ENCODE data around the gene EIF3A.
"Not testable (repeated sequence)": the region's sequence is repeated elsewhere in the genome, so short reads cannot be mapped to it uniquely, and the experiment has no call there.

The EIF3A gene

GRCh38 chr10:119098576-119098975 is 18.0 kb upstream of the EIF3A start:
- no peak for DNase-seq

GRCh38 chr10:119096641-119097415 is 16.2 kb upstream of the EIF3A start:
- DNase-seq: not testable (repeated sequence)

GRCh38 chr10:119095640-119096039 is 15.0 kb upstream of the EIF3A start:
- no peak for DNase-seq

- no peak for DNase-seq
Observed at GRCh38 chr10:119090968-119091367, 10.4 kb upstream of the EIF3A start.

GRCh38 chr10:119090026-119090795 is 9.6 kb upstream of the EIF3A start:
- peak; percentile 23 to 58 for DNase-seq

GRCh38 chr10:119087271-119087882 is 6.8 kb upstream of the EIF3A start:
- DNase-seq: no peak

GRCh38 chr10:119084896-119085295 is 4.3 kb upstream of the EIF3A start:
- DNase-seq: no peak

- peak; percentile 70 to 76 for DNase-seq
Observed at GRCh38 chr10:119079599-119080520, 757 bp downstream of the EIF3A start.

GRCh38 chr10:119078422-119079179 is 2.0 kb downstream of the EIF3A start:
- no peak for DNase-seq

- no peak for DNase-seq
Observed at GRCh38 chr10:119073584-119073983, 7.0 kb downstream of the EIF3A start.

GRCh38 chr10:119070395-119071165 is 10.0 kb downstream of the EIF3A start:
- DNase-seq: no peak

GRCh38 chr10:119061926-119062325 is 18.7 kb downstream of the EIF3A start:
- DNase-seq: no peak

GRCh38 chr10:119061352-119061751 is 19.3 kb downstream of the EIF3A start:
- no peak for DNase-seq

GRCh38 chr10:119060107-119060506 is 20.5 kb downstream of the EIF3A start:
- no peak for DNase-seq

GRCh38 chr10:119059557-119059956 is 21.1 kb downstream of the EIF3A start:
- no peak for DNase-seq

GRCh38 chr10:119058010-119058409 is 22.6 kb downstream of the EIF3A start:
- DNase-seq: no peak

GRCh38 chr10:119055472-119055871 is 25.1 kb downstream of the EIF3A start:
- DNase-seq: no peak

GRCh38 chr10:119051775-119052174 is 28.8 kb downstream of the EIF3A start:
- no peak for DNase-seq

- no peak for DNase-seq
Observed at GRCh38 chr10:119049777-119050176, 30.8 kb downstream of the EIF3A start.

- no peak for DNase-seq
Observed at GRCh38 chr10:119049361-119049760, 31.3 kb downstream of the EIF3A start.

- DNase-seq: no peak
Observed at GRCh38 chr10:119045561-119045960, 35.1 kb downstream of the EIF3A start.

All from stimulated activated CD4-positive, alpha-beta T cell treated with anti-CD3 and anti-CD28 coated beads, Interleukin-2, amount 100 ng/mL, for 24 hours (primary cell).